ENCODE data around the gene COL3A1. TPM values are rescaled to one million over a fixed set of nuclear protein-coding genes. Genes with fewer than 3 reads are reported as not detected.

The COL3A1 gene
- total RNA-seq, 2 experiments from 2014 or later = not detected

DNA sequence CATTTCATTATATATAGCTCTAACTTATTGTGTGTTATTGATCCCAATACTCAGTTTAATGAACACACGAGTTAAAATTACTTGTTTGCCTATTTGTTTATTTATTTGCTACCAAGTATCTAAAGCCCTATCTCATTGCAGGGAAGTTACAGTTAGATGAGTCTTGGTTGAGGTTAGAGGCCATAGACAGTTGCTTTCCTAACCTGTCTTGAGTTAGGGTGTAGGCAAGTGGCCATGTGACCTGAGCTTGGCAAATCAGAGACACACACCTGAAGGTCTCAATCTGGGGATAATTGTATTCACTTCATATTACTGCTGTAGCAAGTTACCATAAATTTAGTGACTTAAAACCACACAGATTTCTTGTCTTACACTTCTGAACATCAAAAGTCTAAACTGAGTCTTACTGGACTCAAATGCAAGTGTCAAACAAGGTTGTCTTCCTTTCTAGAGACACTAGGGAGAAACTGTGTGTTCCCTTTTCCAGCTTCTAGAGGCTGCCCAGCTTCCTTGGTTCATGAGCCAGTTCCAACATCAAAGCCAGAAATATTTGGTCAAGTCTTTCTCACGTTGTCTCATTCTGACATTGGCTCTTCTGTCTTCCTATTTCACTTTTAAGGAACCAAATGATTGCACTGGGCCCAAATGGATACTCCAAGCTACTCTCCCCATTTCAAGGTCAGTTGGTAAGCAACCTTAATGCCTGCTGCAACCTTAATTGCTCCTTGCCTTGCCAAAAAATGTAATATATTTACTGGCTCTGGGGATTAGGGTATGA lies 39.7 kb downstream of the COL3A1 start:
- no peaks in the 10 kb centered on the region for H3K4me1 Mint-ChIP-seq
- ChIA-PET POLR2A (no interaction called here), CTCF (no interaction called here)
- no peaks in the 10 kb centered on the region for H3K9me3 Mint-ChIP-seq
- H3K27me3 Mint-ChIP-seq = peaks cover 2% of the 10 kb centered on the region
- no peak overlapping the region for H3K27ac Mint-ChIP-seq
- no peaks in the 10 kb centered on the region for H3K36me3 Mint-ChIP-seq (ENCODE audit: low read depth)
- no peak for DNase-seq
- no peak overlapping the region for H3K4me3 Mint-ChIP-seq

DNA sequence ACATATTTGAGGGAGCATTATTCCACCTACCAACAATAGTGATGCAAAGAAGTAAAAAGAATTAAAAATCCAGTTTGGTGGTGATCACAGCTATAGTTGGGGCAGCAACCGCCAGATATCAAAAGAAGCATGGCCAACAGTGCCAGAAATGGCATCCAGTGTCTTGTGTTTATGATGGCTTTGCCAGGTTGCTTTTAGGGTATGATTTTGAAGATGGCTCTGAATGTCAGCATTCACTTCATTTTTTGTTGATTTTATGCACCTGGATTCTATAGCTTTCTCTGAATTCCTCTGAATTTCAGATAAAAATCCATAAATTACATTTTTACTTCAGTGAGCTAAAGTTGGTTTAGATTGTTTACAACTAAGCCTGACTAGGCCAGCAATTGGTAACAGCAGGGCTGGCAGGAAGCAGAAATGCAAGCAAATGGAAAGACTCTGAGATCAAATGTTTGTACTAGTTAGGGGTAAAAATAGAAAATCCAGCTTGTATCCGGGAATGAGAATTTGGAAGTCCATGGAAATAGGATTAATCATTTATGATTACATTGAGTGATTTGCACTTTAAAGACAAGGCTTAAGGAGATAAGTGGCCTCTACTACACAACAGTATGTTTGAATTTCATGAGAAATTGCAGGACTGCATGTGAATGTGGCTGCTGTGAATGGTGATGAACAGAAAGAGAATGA lies 40.4 kb downstream of the COL3A1 start:
- ChIA-PET POLR2A (no interaction called here), CTCF (no interaction called here)
- H3K4me1 Mint-ChIP-seq = no peaks in the 10 kb centered on the region
- DNase-seq = no peak
- no peak overlapping the region for H3K27ac Mint-ChIP-seq
- H3K4me3 Mint-ChIP-seq = no peak overlapping the region
- H3K36me3 Mint-ChIP-seq (ENCODE audit: low read depth) = no peaks in the 10 kb centered on the region
- H3K9me3 Mint-ChIP-seq = no peaks in the 10 kb centered on the region
- peaks cover 2% of the 10 kb centered on the region for H3K27me3 Mint-ChIP-seq

DNA sequence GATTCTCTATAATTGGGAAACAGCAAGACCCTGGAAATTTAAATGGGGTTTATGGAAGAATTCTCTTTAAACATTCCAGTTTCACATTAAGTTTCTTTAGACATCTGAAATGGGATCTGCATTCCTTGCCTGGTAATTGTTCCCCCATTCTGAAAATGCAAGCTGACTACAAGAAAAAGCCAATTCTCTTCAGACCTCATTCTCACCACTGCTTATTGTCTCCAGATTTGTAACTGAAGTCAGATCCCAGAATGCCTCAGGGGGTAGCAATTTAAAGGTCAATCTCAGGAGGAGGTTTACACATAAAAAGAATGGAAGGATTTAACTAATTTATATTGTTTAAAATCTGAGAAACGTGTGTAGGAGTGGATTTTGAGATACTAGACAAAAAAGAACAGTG lies 41.2 kb downstream of the COL3A1 start:
- H3K36me3 Mint-ChIP-seq (ENCODE audit: low read depth) = no peaks in the 10 kb centered on the region
- ChIA-PET CTCF (no interaction called here), POLR2A (no interaction called here)
- no peak overlapping the region for H3K4me3 Mint-ChIP-seq
- H3K27ac Mint-ChIP-seq = no peak overlapping the region
- peaks cover 2% of the 10 kb centered on the region for H3K27me3 Mint-ChIP-seq
- DNase-seq = no peak
- no peaks in the 10 kb centered on the region for H3K9me3 Mint-ChIP-seq
- no peaks in the 10 kb centered on the region for H3K4me1 Mint-ChIP-seq

DNA sequence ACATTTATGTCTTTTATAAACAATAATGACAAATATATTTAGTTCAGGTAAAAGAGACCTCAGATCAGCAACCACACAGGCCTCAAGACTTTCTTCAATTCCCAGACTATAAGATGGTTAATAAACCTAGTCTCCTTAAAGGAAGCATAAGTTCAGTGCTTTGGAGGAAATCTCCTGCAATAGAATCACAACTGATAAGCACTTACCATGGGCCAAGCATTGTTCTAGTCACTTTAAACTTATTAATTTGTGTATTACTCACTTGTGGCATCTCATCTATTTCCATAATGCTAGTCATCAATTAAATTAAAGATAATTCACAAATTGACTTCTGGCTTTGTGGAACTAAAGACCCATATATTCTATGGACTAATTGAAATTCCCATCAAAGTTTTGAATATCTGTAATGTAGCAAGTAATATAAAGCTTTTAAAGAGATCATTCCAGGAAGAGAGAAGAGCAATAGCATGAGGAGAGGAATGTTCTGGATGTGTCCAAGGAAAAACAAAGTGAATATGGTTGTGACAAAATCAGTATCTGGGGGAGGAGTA lies 42.2 kb downstream of the COL3A1 start:
- H3K4me3 Mint-ChIP-seq = no peak overlapping the region
- peaks cover 2% of the 10 kb centered on the region for H3K27me3 Mint-ChIP-seq
- POLR2A ChIA-PET = no interaction called here
- H3K9me3 Mint-ChIP-seq = no peaks in the 10 kb centered on the region
- DNase-seq = no peak
- H3K4me1 Mint-ChIP-seq = no peaks in the 10 kb centered on the region
- CTCF ChIA-PET = no interaction called here
- H3K36me3 Mint-ChIP-seq (ENCODE audit: low read depth) = no peaks in the 10 kb centered on the region
- H3K27ac Mint-ChIP-seq = no peak overlapping the region

DNA sequence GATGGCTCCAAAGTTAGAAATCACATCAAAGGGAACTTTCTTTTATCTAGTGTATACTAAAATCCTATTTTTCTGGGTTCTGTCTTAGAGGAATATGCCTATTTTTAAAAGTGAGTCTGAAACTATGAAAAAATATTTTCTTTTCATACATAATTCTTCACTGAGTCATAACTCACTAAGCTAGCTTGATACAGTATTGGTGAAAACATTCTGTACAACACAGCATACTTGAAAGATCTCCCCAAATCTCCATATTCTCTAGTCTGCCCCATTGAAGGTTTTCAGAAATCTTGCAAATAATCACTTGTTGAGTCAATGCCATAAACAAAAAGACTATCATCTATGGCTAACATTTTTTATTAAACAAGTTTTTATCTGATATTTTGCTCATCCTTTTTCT lies 44.5 kb downstream of the COL3A1 start:
- Mint-ChIP-seq H3K36me3 (ENCODE audit: low read depth) (no peaks in the 10 kb centered on the region), H3K9me3 (no peaks in the 10 kb centered on the region), H3K27ac (no peak overlapping the region), H3K4me1 (no peaks in the 10 kb centered on the region), H3K4me3 (no peak overlapping the region), H3K27me3 (peaks cover 2% of the 10 kb centered on the region)
- ChIA-PET POLR2A (no interaction called here), CTCF (no interaction called here)
- DNase-seq = no peak

DNA sequence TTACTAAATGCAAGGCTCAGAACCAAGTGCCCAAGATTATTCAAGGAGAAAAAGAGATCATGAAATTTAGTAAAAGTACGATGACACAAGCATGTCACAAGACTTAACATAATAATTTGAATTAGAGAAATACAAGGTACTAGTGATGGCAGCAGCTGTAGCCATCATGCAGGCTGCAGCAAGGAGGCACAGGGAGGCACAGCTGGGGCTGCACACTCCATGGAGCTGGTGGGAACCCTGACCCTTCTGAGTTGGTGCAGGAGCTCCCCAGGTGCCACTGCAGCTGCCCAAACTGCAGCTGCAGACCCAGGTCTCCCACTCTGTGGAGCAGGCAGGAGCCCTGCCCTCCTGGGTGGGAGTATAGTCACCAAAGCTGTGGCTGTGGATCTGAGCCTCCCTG lies 46.0 kb downstream of the COL3A1 start:
- Mint-ChIP-seq H3K27ac (no peak overlapping the region), H3K4me3 (no peak overlapping the region), H3K9me3 (no peaks in the 10 kb centered on the region), H3K36me3 (ENCODE audit: low read depth) (no peaks in the 10 kb centered on the region), H3K4me1 (no peaks in the 10 kb centered on the region), H3K27me3 (peaks cover 2% of the 10 kb centered on the region)
- ChIA-PET CTCF (no interaction called here), POLR2A (no interaction called here)
- DNase-seq = no peak

DNA sequence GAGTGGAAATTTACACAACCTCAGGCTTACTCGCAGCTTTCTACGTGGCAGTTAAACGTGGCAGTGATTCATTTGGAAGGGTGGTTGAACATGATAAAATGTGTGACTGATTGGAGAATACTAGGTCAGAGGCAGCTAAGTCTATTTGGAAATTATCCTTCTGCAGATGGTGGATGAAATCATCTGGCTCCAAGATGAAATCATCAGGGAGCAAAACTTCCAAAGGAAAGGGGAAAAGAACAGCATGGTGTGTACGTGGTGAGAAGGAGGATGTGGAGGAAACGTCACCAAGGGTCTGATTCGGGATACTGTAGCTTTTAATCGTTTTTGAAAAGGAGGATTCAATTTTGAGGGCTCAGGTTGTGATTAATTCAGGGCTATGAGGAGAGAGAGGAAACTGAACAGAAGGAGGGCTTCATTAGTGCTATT lies 47.9 kb downstream of the COL3A1 start:
- DNase-seq = no peak
- CTCF ChIA-PET = no interaction called here
- peaks cover 2% of the 10 kb centered on the region for H3K27me3 Mint-ChIP-seq

DNA sequence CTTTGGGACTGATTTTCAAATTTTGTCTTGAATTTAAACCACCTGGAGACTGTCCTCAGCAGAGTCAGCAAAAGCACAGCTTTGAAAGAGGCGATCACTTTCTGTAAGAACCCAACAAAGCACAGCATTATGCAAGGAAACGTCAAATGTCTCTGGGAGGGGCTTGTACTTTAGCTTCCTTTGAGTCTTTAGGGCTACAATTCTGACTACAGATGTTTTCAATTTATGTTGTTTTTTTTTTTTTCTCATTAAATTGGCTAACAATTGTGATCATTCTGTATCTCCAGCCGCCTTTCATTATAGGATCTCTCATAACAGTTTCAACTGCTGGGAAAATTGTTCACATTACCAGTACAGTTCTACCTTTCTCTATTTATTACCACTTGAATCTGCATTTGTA lies 48.3 kb downstream of the COL3A1 start:
- no peaks in the 10 kb centered on the region for H3K4me1 Mint-ChIP-seq
- CTCF ChIA-PET = no interaction called here
- H3K27ac Mint-ChIP-seq = no peak overlapping the region
- no peaks in the 10 kb centered on the region for H3K9me3 Mint-ChIP-seq
- no peaks in the 10 kb centered on the region for H3K36me3 Mint-ChIP-seq (ENCODE audit: low read depth)
- H3K4me3 Mint-ChIP-seq = no peak overlapping the region
- POLR2A ChIA-PET = no interaction called here
- no peak for DNase-seq
- no peaks in the 10 kb centered on the region for H3K27me3 Mint-ChIP-seq

More for the DNA sequence above, 47.9 kb downstream of the COL3A1 start:
- no peak overlapping the region for H3K4me3 Mint-ChIP-seq
- H3K4me1 Mint-ChIP-seq = no peaks in the 10 kb centered on the region
- POLR2A ChIA-PET = no interaction called here
- no peaks in the 10 kb centered on the region for H3K36me3 Mint-ChIP-seq (ENCODE audit: low read depth)
- no peak overlapping the region for H3K27ac Mint-ChIP-seq
- H3K9me3 Mint-ChIP-seq = no peaks in the 10 kb centered on the region

DNA sequence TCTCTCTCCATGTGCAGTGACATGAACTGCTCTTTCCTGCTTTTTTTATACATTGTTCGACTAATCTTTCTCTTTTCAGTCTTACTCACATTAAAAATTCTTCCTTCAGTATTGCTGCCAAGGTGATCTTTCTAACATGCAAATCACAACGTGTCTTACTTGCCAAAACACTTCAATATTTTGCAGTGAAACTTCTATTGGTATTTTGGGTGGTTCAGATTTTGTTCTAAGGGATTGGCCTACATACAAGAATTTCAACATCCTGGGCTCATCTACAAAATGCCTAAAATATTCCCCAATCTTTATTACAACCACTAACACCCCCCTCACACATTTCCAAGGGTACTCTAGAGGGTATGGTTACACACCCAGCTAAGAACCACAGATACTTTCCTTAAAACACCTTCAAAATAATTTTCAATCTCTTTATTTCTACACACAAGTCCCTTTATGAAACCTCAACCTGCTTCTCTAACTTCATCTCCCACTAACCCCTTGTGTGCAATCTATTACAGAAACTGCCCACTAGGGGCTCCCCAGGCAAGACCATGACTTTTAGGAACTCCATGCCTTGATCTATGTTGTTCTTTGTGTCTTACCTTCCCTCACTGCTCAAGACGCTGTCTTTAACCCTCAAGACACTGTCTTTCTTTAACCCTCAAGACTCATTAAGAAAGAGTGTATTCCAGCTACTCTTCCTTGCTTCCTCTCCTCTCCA lies 50.9 kb downstream of the COL3A1 start:
- no peak overlapping the region for H3K4me3 Mint-ChIP-seq
- CTCF ChIA-PET = interaction anchor here (1.0 kb wide), 1 partner anchor 62 kb away, joined by 3 read pairs; no protein-coding TSS in a partner anchor
- H3K27ac Mint-ChIP-seq = no peak overlapping the region
- no peak for DNase-seq
- POLR2A ChIA-PET = no interaction called here
- no peaks in the 10 kb centered on the region for H3K9me3 Mint-ChIP-seq
- H3K27me3 Mint-ChIP-seq = no peaks in the 10 kb centered on the region
- no peaks in the 10 kb centered on the region for H3K36me3 Mint-ChIP-seq (ENCODE audit: low read depth)
- H3K4me1 Mint-ChIP-seq = no peaks in the 10 kb centered on the region

DNA sequence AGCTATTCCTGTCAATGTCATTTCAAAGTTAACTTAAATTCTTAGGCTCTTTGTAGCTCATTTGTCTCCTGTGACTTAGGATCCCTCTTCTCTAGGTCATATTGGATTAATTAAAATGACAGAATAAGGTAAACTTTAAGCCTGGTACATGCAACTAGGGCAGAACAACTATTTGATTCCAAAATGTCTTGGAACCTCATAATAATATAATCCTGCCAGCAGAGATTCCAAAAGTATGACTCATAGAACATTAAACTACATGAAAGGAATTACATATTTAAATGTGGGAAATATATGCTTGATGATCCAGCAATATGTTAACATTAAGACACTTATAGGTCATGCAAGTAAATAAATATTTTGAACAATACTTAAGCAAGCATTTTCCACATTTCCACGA lies 63.3 kb downstream of the COL3A1 start:
- H3K27me3 Mint-ChIP-seq = no peaks in the 10 kb centered on the region
- ChIA-PET POLR2A (no interaction called here), CTCF (no interaction called here)
- no peak for DNase-seq
- H3K27ac Mint-ChIP-seq = no peak overlapping the region
- no peaks in the 10 kb centered on the region for H3K36me3 Mint-ChIP-seq (ENCODE audit: low read depth)
- peaks cover 2% of the 10 kb centered on the region for H3K4me1 Mint-ChIP-seq
- H3K9me3 Mint-ChIP-seq = no peaks in the 10 kb centered on the region
- H3K4me3 Mint-ChIP-seq = no peak overlapping the region

DNA sequence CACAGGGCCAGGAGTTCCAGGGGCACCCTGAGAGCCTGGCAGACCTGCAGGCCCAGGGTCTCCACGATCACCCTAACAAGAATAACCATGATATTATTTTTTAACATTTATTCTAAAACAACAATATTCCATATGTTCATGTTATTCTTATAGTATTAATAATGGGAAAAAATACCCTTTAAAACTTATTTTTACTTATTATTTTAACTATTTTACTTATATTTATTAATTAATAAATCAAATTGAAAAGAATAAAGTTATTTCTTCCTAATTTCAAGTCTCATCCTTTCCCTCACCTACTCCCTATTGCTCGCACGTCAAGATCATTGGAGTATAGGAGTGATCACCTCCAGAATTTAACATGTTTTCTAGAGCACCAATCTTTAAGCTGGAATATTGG lies 71.7 kb downstream of the COL3A1 start:
- Mint-ChIP-seq H3K36me3 (ENCODE audit: low read depth) (no peaks in the 10 kb centered on the region), H3K27ac (no peak overlapping the region), H3K27me3 (no peaks in the 10 kb centered on the region), H3K4me1 (no peaks in the 10 kb centered on the region), H3K9me3 (no peaks in the 10 kb centered on the region), H3K4me3 (no peak overlapping the region)
- ChIA-PET POLR2A (no interaction called here), CTCF (no interaction called here)
- DNase-seq = no peak

DNA sequence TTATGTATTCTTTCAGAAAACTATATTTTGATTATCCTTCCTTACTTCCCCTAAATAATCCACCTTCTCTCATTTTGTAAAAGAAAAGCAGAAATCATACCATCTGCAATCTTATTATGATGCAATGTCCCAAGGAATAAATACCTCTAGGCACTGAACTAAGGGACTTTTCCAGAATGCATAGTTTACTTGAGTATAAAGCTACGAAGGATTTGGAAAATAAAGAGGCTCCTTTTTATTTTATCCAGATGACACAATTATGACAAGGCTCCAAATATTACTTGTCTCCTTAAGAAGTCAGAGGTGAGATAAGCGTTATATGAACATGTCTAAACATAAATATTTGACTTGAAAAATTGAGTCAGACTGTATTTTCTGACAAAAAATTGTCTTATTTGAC lies 72.1 kb downstream of the COL3A1 start:
- no peak for DNase-seq
- Mint-ChIP-seq H3K36me3 (ENCODE audit: low read depth) (no peaks in the 10 kb centered on the region), H3K27ac (no peak overlapping the region), H3K27me3 (no peaks in the 10 kb centered on the region), H3K4me1 (no peaks in the 10 kb centered on the region), H3K4me3 (no peak overlapping the region), H3K9me3 (no peaks in the 10 kb centered on the region)
- ChIA-PET POLR2A (no interaction called here), CTCF (no interaction called here)

DNA sequence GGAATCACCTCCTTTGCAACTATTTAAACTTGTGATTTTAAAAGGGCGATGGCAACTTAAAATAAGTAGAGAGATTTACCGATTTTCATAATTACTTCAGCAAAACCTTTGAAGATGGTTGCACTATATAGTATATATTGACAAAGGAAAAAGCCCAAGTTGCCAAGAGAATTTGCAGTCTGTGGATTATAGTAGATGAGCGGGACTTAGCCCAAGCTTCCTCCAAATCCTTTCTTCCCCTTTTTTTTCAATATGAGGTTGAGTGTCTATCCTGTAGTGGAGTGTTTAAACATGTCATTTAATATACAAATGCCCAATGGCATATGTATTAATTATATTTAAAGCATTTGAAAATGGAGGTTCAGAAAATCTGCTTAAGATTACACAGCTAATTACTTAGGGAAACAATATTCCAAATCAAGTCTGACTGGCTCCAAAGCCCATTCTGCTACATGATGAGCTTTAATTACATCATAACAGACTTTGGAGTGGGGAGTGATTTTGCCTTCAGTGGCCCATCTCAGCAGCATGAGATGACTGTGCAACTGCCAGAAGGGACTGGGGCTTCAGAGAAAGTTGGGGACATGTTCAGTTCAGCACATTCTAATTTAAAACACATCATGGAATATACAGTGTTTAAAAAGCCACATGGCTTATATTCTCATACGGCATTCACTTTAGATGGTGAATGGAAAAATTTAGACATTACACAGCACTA lies 73.2 kb downstream of the COL3A1 start:
- Mint-ChIP-seq H3K27ac (no peak overlapping the region), H3K36me3 (ENCODE audit: low read depth) (no peaks in the 10 kb centered on the region), H3K9me3 (no peaks in the 10 kb centered on the region), H3K4me3 (no peak overlapping the region), H3K27me3 (no peaks in the 10 kb centered on the region), H3K4me1 (no peaks in the 10 kb centered on the region)
- ChIA-PET POLR2A (no interaction called here), CTCF (interaction anchor here (0.5 kb wide), 1 partner anchor 73 kb away, joined by 3 read pairs; no protein-coding TSS in a partner anchor)
- DNase-seq = no peak

Data from activated CD4-positive, alpha-beta T cell treated with anti-CD3 and anti-CD28 coated beads, Interleukin-2, amount 10 ng/mL, durations not matched to agents 7 days and 5 days (primary cell).